Naive thymus-derived CD8-positive, alpha-beta T cell (primary cell): ENCODE measurements around the gene MAGI2. TPM values are rescaled to one million over a fixed set of nuclear protein-coding genes. Genes with fewer than 3 reads are reported as not detected.

Source experiments
- ATAC-seq, 2 donors: fragments of 150-1000 bp; cut with Tn5 transposase in 1 of 2; sonication (Bioruptor Pico), chemical (Tn5 transposase) in 1 of 2; 1 replicate in 1 of 2; 2 replicates in 1 of 2; pipeline ENCODE4 v1.10.0; 2021; ENCODE audit warnings: mild to moderate bottlenecking in 2 of 2, moderate library complexity in 2 of 2
- POLR2A ChIA-PET: fragments of 350-600 bp; sonication (Branson Sonifier 250); formaldehyde crosslinking; loops from one replicate; lab custom pipeline; 2021; ENCODE audit warnings: antibody characterized with exemption; lab: Charles Lee
- DNase-seq, 10 donors: peaks; one replicate each; pipeline versions ENCODE4 v3.0.0 to v3.0.0-alpha.2; 2020 to 2022
- H3K27ac Mint-ChIP-seq, 10 donors: one replicate each; pipeline ENCODE4 v1.8.0; 2020 to 2022; ENCODE audit warnings: mild to moderate bottlenecking in 10 of 10, mixed read lengths in 10 of 10, moderate library complexity in 4 of 10, inconsistent platforms in 1 of 10
- H3K27me3 Mint-ChIP-seq, 5 donors: one replicate each; pipeline ENCODE4 v1.8.0; 2021 to 2022; ENCODE audit warnings: mixed read lengths in 5 of 5
- H3K36me3 Mint-ChIP-seq, 3 donors: one replicate each; pipeline ENCODE4 v1.8.0; 2020 to 2022; ENCODE audit warnings: mixed read lengths in 3 of 3, mild to moderate bottlenecking in 2 of 3, inconsistent platforms in 1 of 3
- H3K4me1 Mint-ChIP-seq, 4 donors: one replicate each; pipeline ENCODE4 v1.8.0; 2021 to 2022; ENCODE audit warnings: mixed read lengths in 4 of 4
- H3K4me3 Mint-ChIP-seq, 10 donors: one replicate each; pipeline ENCODE4 v1.8.0; 2020 to 2022; ENCODE audit warnings: mild to moderate bottlenecking in 10 of 10, mixed read lengths in 10 of 10, moderate library complexity in 6 of 10, inconsistent platforms in 1 of 10
- H3K9me3 Mint-ChIP-seq, 9 donors: one replicate each; pipeline ENCODE4 v1.8.0; 2020 to 2022; ENCODE audit warnings: mixed read lengths in 9 of 9, mild to moderate bottlenecking in 3 of 9, inconsistent platforms in 1 of 9, moderate library complexity in 1 of 9
- polyA plus RNA-seq, 3 donors: library from polyadenylated mRNA; unstranded; fragments of 300-500 nt; fragmentation: Illumina TruSeq; gene quantifications; one replicate each; pipeline ENCODE4 v1.2.3, GENCODE V29; 2021
- total RNA-seq, 8 experiments: library from RNA in 2 of 8; stranded (reverse) in 2 of 8; gene quantifications; one replicate each; pipeline ENCODE4 v1.2.3 and lab custom pipeline; 2021 to 2026

Gene MAGI2
- total and polyA plus RNA-seq, 5 experiments from 2014 or later, result 0.02 to 0.65 (median 0.37) TPM; not detected in 1

- H3K4me3 Mint-ChIP-seq, result no peak overlapping the region
- DNase-seq (no peak), ATAC-seq (no peak)
- H3K27me3 Mint-ChIP-seq, result no peaks in the 10 kb centered on the region
- no peaks in the 10 kb centered on the region for H3K4me1 Mint-ChIP-seq
- H3K27ac Mint-ChIP-seq, result no peak overlapping the region
- H3K36me3 Mint-ChIP-seq, result no peaks in the 10 kb centered on the region
- peaks cover 0 to 10% (median 3%) of the 10 kb centered on the region in 9 donors for H3K9me3 Mint-ChIP-seq
- POLR2A ChIA-PET, result no interaction called here
These were observed 778.0 kb downstream of the MAGI2 start for GRCh38 chr7:78675511-78675910.

- POLR2A ChIA-PET, result no interaction called here
- H3K27ac Mint-ChIP-seq, result no peak overlapping the region
These were observed 780.2 kb downstream of the MAGI2 start for GRCh38 chr7:78673272-78673671.

GRCh38 chr7:78662939-78663338 lies 790.5 kb downstream of the MAGI2 start:
- Mint-ChIP-seq H3K9me3 (peaks cover 6 to 31% (median 14%) of the 10 kb centered on the region in 9 donors), H3K4me3 (no peak overlapping the region), H3K4me1 (no peaks in the 10 kb centered on the region), H3K27me3 (no peaks in the 10 kb centered on the region), H3K27ac (no peak overlapping the region), H3K36me3 (no peaks in the 10 kb centered on the region)
- POLR2A ChIA-PET, result no interaction called here
- DNase-seq (no peak), ATAC-seq (no peak)

More at GRCh38 chr7:78673272-78673671, 780.2 kb downstream of the MAGI2 start:
- Mint-ChIP-seq H3K4me1 (no peaks in the 10 kb centered on the region), H3K9me3 (peaks cover 0 to 10% (median 3%) of the 10 kb centered on the region in 9 donors), H3K4me3 (no peak overlapping the region), H3K27me3 (no peaks in the 10 kb centered on the region), H3K36me3 (no peaks in the 10 kb centered on the region)
- DNase-seq, result no peak
- ATAC-seq, result no peak

GRCh38 chr7:78649976-78650375 lies 803.5 kb downstream of the MAGI2 start:
- Mint-ChIP-seq H3K9me3 (peaks cover 0 to 21% (median 8%) of the 10 kb centered on the region in 9 donors), H3K4me1 (no peaks in the 10 kb centered on the region), H3K4me3 (no peak overlapping the region), H3K27me3 (no peaks in the 10 kb centered on the region), H3K36me3 (peaks cover 0 to 3% (median 0%) of the 10 kb centered on the region in 3 donors), H3K27ac (no peak overlapping the region)
- DNase-seq, result no peak
- ATAC-seq, result no peak
- POLR2A ChIA-PET, result no interaction called here

- ATAC-seq (no peak), DNase-seq (no peak)
- Mint-ChIP-seq H3K27ac (no peak overlapping the region), H3K36me3 (peaks cover 0 to 3% (median 0%) of the 10 kb centered on the region in 3 donors), H3K4me1 (no peaks in the 10 kb centered on the region), H3K9me3 (peaks cover 0 to 18% (median 8%) of the 10 kb centered on the region in 9 donors), H3K4me3 (no peak overlapping the region), H3K27me3 (no peaks in the 10 kb centered on the region)
- POLR2A ChIA-PET, result no interaction called here
These were observed 804.2 kb downstream of the MAGI2 start for GRCh38 chr7:78649236-78649635.

GRCh38 chr7:78642751-78643150 lies 810.7 kb downstream of the MAGI2 start:
- ATAC-seq (no peak), DNase-seq (no peak)
- POLR2A ChIA-PET, result no interaction called here
- no peaks in the 10 kb centered on the region for H3K4me1 Mint-ChIP-seq
- H3K27ac Mint-ChIP-seq, result no peak overlapping the region
- peaks cover 0 to 33% (median 3%) of the 10 kb centered on the region in 9 donors for H3K9me3 Mint-ChIP-seq
- no peaks in the 10 kb centered on the region for H3K36me3 Mint-ChIP-seq
- H3K27me3 Mint-ChIP-seq, result no peaks in the 10 kb centered on the region
- H3K4me3 Mint-ChIP-seq, result no peak overlapping the region

- DNase-seq, result no peak
- no peaks in the 10 kb centered on the region for H3K27me3 Mint-ChIP-seq
- H3K4me3 Mint-ChIP-seq, result no peak overlapping the region
- no peak for ATAC-seq
- H3K27ac Mint-ChIP-seq, result no peak overlapping the region
- H3K9me3 Mint-ChIP-seq, result peaks cover 0 to 32% (median 3%) of the 10 kb centered on the region in 9 donors
- POLR2A ChIA-PET, result no interaction called here
- no peaks in the 10 kb centered on the region for H3K36me3 Mint-ChIP-seq
- no peaks in the 10 kb centered on the region for H3K4me1 Mint-ChIP-seq
These were observed 815.1 kb downstream of the MAGI2 start for GRCh38 chr7:78638364-78638763.

GRCh38 chr7:78636727-78637126 lies 816.7 kb downstream of the MAGI2 start:
- H3K4me3 Mint-ChIP-seq, result no peak overlapping the region
- ATAC-seq (no peak), DNase-seq (no peak)
- no peaks in the 10 kb centered on the region for H3K36me3 Mint-ChIP-seq
- peaks cover 0 to 36% (median 6%) of the 10 kb centered on the region in 9 donors for H3K9me3 Mint-ChIP-seq
- H3K27me3 Mint-ChIP-seq, result peaks cover 0 to under 1% (median 0%) of the 10 kb centered on the region in 5 donors
- H3K27ac Mint-ChIP-seq, result no peak overlapping the region
- H3K4me1 Mint-ChIP-seq, result no peaks in the 10 kb centered on the region
- POLR2A ChIA-PET, result no interaction called here

GRCh38 chr7:78635026-78635793 lies 818.3 kb downstream of the MAGI2 start:
- Mint-ChIP-seq H3K27ac (no peak overlapping the region), H3K4me3 (no peak overlapping the region), H3K27me3 (peaks cover 0 to 7% (median 3%) of the 10 kb centered on the region in 5 donors), H3K36me3 (no peaks in the 10 kb centered on the region), H3K9me3 (peaks cover 0 to 36% (median 7%) of the 10 kb centered on the region in 9 donors), H3K4me1 (no peaks in the 10 kb centered on the region)
- no peak for DNase-seq
- POLR2A ChIA-PET, result no interaction called here
- no peak for ATAC-seq

- DNase-seq, result no peak
- no peaks in the 10 kb centered on the region for H3K4me1 Mint-ChIP-seq
- peaks cover 0 to 7% (median 3%) of the 10 kb centered on the region in 5 donors for H3K27me3 Mint-ChIP-seq
- no peaks in the 10 kb centered on the region for H3K36me3 Mint-ChIP-seq
- no peak overlapping the region for H3K27ac Mint-ChIP-seq
- POLR2A ChIA-PET, result no interaction called here
- H3K4me3 Mint-ChIP-seq, result no peak overlapping the region
- H3K9me3 Mint-ChIP-seq, result peaks cover 0 to 31% (median 7%) of the 10 kb centered on the region in 9 donors
- ATAC-seq, result no peak
These were observed 819.4 kb downstream of the MAGI2 start for GRCh38 chr7:78634093-78634492.

GRCh38 chr7:78620920-78621319 lies 832.5 kb downstream of the MAGI2 start:
- Mint-ChIP-seq H3K4me1 (no peaks in the 10 kb centered on the region), H3K36me3 (no peaks in the 10 kb centered on the region), H3K27me3 (no peaks in the 10 kb centered on the region), H3K4me3 (no peak overlapping the region), H3K27ac (no peak overlapping the region), H3K9me3 (peaks cover 0 to 18% (median 0%) of the 10 kb centered on the region in 9 donors)
- ATAC-seq (no peak), DNase-seq (no peak)
- POLR2A ChIA-PET, result no interaction called here

- no peak for DNase-seq
- no peak overlapping the region for H3K4me3 Mint-ChIP-seq
- H3K36me3 Mint-ChIP-seq, result no peaks in the 10 kb centered on the region
- H3K27me3 Mint-ChIP-seq, result no peaks in the 10 kb centered on the region
- POLR2A ChIA-PET, result no interaction called here
- peaks cover 0 to 13% (median 0%) of the 10 kb centered on the region in 9 donors for H3K9me3 Mint-ChIP-seq
- ATAC-seq, result no peak
- no peaks in the 10 kb centered on the region for H3K4me1 Mint-ChIP-seq
- no peak overlapping the region for H3K27ac Mint-ChIP-seq
These were observed 836.9 kb downstream of the MAGI2 start for GRCh38 chr7:78616539-78616938.

- Mint-ChIP-seq H3K4me3 (no peak overlapping the region), H3K27ac (no peak overlapping the region), H3K27me3 (no peaks in the 10 kb centered on the region), H3K36me3 (no peaks in the 10 kb centered on the region), H3K9me3 (peaks cover 0 to 10% (median 0%) of the 10 kb centered on the region in 9 donors), H3K4me1 (no peaks in the 10 kb centered on the region)
- DNase-seq (no peak), ATAC-seq (no peak)
- POLR2A ChIA-PET, result no interaction called here
These were observed 844.2 kb downstream of the MAGI2 start for GRCh38 chr7:78609281-78609680.
